Measurements from ENCODE around the gene CNMD. TPM values are rescaled to one million over a fixed set of nuclear protein-coding genes. Genes with fewer than 3 reads are reported as not detected.

CNMD gene
- total and polyA plus RNA-seq, 2 of the 4 experiments (the other 2 are of a cell fraction) = not detected

DNA sequence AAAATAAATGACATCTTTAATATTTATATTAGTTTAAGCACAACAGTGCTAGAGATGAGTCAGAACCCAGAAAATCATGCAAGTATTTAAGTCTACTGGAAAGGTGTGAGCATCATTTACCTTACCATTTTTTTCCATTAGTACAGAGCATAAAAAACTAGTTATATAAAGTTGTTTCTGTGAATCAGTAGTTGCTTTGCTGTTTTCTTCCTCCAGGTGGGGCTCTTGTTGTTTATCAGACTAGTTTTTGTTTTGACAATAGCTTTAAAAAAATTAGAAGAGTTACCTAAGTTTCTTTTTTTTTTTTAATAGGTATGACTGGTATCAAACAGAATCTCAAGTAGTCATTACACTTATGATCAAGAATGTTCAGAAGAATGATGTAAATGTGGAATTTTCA, 74.3 kb downstream of the CNMD start:
- H3K36me3 ChIP-seq (ENCODE audit: control insufficient read depth, insufficient read depth, low read length) = peaks cover 32% of the 10 kb centered on the region
- DNase-seq (peak; percentile 16), ATAC-seq (ENCODE audit: low read depth) (no peak)
- H3K56ac ChIP-seq (ENCODE audit: extremely low read depth, insufficient read depth, low read length) = no peak overlapping the region
- no peaks in the 10 kb centered on the region for H3K9me3 ChIP-seq (ENCODE audit: control insufficient read depth, insufficient read depth, low read length)
- no peak overlapping the region for H3K9ac ChIP-seq (ENCODE audit: low read depth, low read length)
- no peak overlapping the region for H3K4me2 ChIP-seq (ENCODE audit: low read depth, low read length)
- no peak overlapping the region for H4K8ac ChIP-seq (ENCODE audit: low read depth in 2 of 2, low read length in 2 of 2)
- H4K5ac ChIP-seq (ENCODE audit: low read depth, low read length) = no peak overlapping the region
- TF ChIP-seq, protein P1, sequence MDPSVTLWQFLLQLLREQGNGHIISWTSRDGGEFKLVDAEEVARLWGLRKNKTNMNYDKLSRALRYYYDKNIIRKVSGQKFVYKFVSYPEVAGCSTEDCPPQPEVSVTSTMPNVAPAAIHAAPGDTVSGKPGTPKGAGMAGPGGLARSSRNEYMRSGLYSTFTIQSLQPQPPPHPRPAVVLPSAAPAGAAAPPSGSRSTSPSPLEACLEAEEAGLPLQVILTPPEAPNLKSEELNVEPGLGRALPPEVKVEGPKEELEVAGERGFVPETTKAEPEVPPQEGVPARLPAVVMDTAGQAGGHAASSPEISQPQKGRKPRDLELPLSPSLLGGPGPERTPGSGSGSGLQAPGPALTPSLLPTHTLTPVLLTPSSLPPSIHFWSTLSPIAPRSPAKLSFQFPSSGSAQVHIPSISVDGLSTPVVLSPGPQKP (IDR thresholded peaks at IDR 0.05; ENCODE audit: borderline replicate concordance, low read depth, low read length) = no peak
- TF ChIP-seq FOS (IDR thresholded peaks at IDR 0.05; ENCODE audit: low read depth, low read length) = no peak
- TF ChIP-seq POLR2A (IDR thresholded peaks at IDR 0.05; ENCODE audit: low read depth, low read length) = no peak
- no peak for TF ChIP-seq CHD1 (IDR thresholded peaks at IDR 0.05; ENCODE audit: low read depth, low read length)
- TF ChIP-seq, protein P2, sequence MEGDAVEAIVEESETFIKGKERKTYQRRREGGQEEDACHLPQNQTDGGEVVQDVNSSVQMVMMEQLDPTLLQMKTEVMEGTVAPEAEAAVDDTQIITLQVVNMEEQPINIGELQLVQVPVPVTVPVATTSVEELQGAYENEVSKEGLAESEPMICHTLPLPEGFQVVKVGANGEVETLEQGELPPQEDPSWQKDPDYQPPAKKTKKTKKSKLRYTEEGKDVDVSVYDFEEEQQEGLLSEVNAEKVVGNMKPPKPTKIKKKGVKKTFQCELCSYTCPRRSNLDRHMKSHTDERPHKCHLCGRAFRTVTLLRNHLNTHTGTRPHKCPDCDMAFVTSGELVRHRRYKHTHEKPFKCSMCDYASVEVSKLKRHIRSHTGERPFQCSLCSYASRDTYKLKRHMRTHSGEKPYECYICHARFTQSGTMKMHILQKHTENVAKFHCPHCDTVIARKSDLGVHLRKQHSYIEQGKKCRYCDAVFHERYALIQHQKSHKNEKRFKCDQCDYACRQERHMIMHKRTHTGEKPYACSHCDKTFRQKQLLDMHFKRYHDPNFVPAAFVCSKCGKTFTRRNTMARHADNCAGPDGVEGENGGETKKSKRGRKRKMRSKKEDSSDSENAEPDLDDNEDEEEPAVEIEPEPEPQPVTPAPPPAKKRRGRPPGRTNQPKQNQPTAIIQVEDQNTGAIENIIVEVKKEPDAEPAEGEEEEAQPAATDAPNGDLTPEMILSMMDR (conservative IDR thresholded peaks at IDR 0.05; ENCODE audit: low read depth, low read length) = peak; percentile 45
- TF ChIP-seq RAD21 (IDR thresholded peaks at IDR 0.05; ENCODE audit: low read length) = peak; percentile 28; the same call in 1 of the 2 replicates
- no peak for TF ChIP-seq BHLHE40 (IDR thresholded peaks at IDR 0.05; ENCODE audit: low read depth, low read length)
- no peak; the same call in 1 of the 2 replicates for TF ChIP-seq SMC3 (IDR thresholded peaks at IDR 0.05; ENCODE audit: low read depth, low read length)
- POLR2A ChIA-PET (ENCODE audit: unreplicated experiment) = interaction anchor here (0.8 kb wide), 1 partner anchor 12 kb away, joined by 3 read pairs; no protein-coding TSS in a partner anchor
- no peak overlapping the region for H2BK120ac ChIP-seq (ENCODE audit: low read depth, low read length)
- H3K27ac ChIP-seq (ENCODE audit: insufficient read depth, low read length) = no peak overlapping the region
- no peak overlapping the region for H2AK9ac ChIP-seq (replicated peaks; ENCODE audit: low read depth, low read length, poor library complexity)
- H4K91ac ChIP-seq (ENCODE audit: insufficient read depth, low read depth, low read length) = no peak overlapping the region
- in situ Hi-C loops (cut with MboI; ENCODE audit: low sequenced_read_pairs) (no loop called here), dilution Hi-C loops (cut with HindIII; ENCODE audit: low sequenced_read_pairs, unreplicated experiment) (no loop called here), intact Hi-C loops (cut with micrococcal nuclease) (loop anchor here (1.0 kb wide), 1 partner anchor 303 kb away; no protein-coding TSS in a partner anchor)
- H3K4me3 ChIP-seq (ENCODE audit: insufficient read depth, low read depth, low read length) = no peak overlapping the region
- no peak overlapping the region for H3K14ac ChIP-seq (replicated peaks; ENCODE audit: low read depth, low read length)
- H2AK5ac ChIP-seq (ENCODE audit: low read depth, low read length) = no peak overlapping the region
- no TSS peak for BruUV-seq (replicated peaks)
- H4K20me1 ChIP-seq (ENCODE audit: insufficient read depth, low read length) = no peaks in the 10 kb centered on the region
- CTCF ChIA-PET = interaction anchor here (0.6 to 1.7 kb wide), 10 partner anchors 9 to 486 kb away, joined by 3 to 13 read pairs (median 3); partner anchors contain the start of gene SUGT1
- peaks cover 7 to 9% of the 10 kb centered on the region in 2 experiments for H3K79me1 ChIP-seq (ENCODE audit: low read depth in 1 of 2, low read length in 2 of 2)
- H3K9me1 ChIP-seq (ENCODE audit: insufficient read depth, low read length) = no peaks in the 10 kb centered on the region
- no peak overlapping the region for H2AFZ ChIP-seq (replicated peaks; ENCODE audit: low read length, poor library complexity)
- H3K4me1 ChIP-seq (ENCODE audit: control insufficient read depth, insufficient read depth, low read length) = no peaks in the 10 kb centered on the region
- H2BK5ac ChIP-seq (ENCODE audit: low read depth, low read length, poor library complexity, severe bottlenecking) = no peak overlapping the region
- H3K23ac ChIP-seq (ENCODE audit: low read depth, low read length) = no peak overlapping the region
- H3K18ac ChIP-seq (ENCODE audit: low read depth, low read length) = no peak overlapping the region
- H2BK20ac ChIP-seq (ENCODE audit: low read depth, low read length) = no peak overlapping the region
- no peaks in the 10 kb centered on the region for H3K27me3 ChIP-seq (ENCODE audit: control insufficient read depth, insufficient read depth, low read length)
- no peak overlapping the region for H3K4ac ChIP-seq (ENCODE audit: low read depth, low read length)
- no peak overlapping the region for H2BK15ac ChIP-seq (ENCODE audit: low read depth, low read length)
